A549 treated with CpdA at 1 μM for 4 hours (cell line): ENCODE data around the gene PAPPA2. TPM values are rescaled to one million over a fixed set of nuclear protein-coding genes. Genes with fewer than 3 reads are reported as not detected.

Experiments
- total RNA-seq: library from RNA; stranded (reverse); fragments of 200-300 nt; extraction: Qiagen RNA extraction; gene quantifications from 5 replicates; pipeline ENCODE4 v1.2.3, GENCODE V29; 2022; ENCODE audit warnings: low read depth

PAPPA2 gene, protein sequence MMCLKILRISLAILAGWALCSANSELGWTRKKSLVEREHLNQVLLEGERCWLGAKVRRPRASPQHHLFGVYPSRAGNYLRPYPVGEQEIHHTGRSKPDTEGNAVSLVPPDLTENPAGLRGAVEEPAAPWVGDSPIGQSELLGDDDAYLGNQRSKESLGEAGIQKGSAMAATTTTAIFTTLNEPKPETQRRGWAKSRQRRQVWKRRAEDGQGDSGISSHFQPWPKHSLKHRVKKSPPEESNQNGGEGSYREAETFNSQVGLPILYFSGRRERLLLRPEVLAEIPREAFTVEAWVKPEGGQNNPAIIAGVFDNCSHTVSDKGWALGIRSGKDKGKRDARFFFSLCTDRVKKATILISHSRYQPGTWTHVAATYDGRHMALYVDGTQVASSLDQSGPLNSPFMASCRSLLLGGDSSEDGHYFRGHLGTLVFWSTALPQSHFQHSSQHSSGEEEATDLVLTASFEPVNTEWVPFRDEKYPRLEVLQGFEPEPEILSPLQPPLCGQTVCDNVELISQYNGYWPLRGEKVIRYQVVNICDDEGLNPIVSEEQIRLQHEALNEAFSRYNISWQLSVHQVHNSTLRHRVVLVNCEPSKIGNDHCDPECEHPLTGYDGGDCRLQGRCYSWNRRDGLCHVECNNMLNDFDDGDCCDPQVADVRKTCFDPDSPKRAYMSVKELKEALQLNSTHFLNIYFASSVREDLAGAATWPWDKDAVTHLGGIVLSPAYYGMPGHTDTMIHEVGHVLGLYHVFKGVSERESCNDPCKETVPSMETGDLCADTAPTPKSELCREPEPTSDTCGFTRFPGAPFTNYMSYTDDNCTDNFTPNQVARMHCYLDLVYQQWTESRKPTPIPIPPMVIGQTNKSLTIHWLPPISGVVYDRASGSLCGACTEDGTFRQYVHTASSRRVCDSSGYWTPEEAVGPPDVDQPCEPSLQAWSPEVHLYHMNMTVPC (N-terminal part only)
- total RNA-seq = 0.01 TPM in 1 of 5 replicates, not detected in the others

DNA sequence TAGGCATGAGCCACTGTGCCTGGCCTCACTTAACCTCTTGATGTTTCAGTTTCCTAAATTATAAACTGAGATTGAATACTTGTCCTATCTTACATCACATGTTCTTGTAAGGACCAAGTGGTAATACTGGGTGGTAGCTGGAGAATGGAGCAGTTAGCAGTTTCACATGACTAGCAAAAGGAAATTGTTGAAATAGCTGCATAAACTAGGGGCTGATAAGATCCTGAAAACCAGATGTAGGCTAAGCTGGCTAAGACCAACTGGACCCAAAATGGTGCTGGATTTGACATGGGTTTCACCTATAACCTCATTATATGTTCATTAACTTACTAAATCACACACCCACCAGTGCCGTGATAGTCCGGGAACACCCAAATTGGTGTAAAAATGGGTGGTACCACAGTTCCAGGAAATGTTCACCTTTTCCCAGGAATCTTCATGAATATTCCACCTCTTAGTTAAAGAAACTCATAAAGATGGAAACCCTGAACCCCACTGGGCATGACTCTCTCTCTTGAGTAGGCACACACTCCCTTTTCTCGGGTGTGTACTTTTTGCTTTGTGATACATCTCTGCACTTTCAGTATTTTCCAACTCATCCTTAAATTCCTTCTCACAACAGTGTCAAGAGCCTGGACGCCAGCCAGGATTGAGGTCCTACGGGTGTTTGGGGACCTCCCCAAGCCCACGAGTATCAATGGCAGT is at the start of gene PAPPA2:
PAPPA2 (plus strand) TSS at position 502 of the 705 bp plus-strand sequence. CDS start 93,148 bp downstream, outside the sequence.

